HG03565 (cell line): ENCODE measurements around the gene GSTT2B.
"Not testable (repeated sequence)": the region's sequence is repeated elsewhere in the genome, so short reads cannot be mapped to it uniquely, and the experiment has no call there.

Experiments used
- ATAC-seq: cut with Tn5 transposase; IDR thresholded peaks from one replicate; pipeline ENCODE4 v1.9.1; 2021; ENCODE audit warnings: mild to moderate bottlenecking, moderate library complexity; ENCODE audit not compliant: unreplicated experiment

Gene GSTT2B

GRCh38 chr22:23986538-23987178 is 25.7 kb upstream of the GSTT2B start:
- ATAC-seq, result not testable (repeated sequence)

- not testable (repeated sequence) for ATAC-seq
Observed at GRCh38 chr22:23986089-23986488, 25.1 kb upstream of the GSTT2B start.

- no peak for ATAC-seq
Observed at GRCh38 chr22:23984430-23984829, 23.4 kb upstream of the GSTT2B start.

- not testable (repeated sequence) for ATAC-seq
Observed at GRCh38 chr22:23980567-23980966, 19.6 kb upstream of the GSTT2B start.

- not testable (repeated sequence) for ATAC-seq
Observed at GRCh38 chr22:23979557-23980240, 18.7 kb upstream of the GSTT2B start, which contains the start of gene GSTT2. TSS of gene GSTT2 (plus strand) at chr22:23980134.

- not testable (repeated sequence) for ATAC-seq
Observed at GRCh38 chr22:23977304-23977703, 16.3 kb upstream of the GSTT2B start.

GRCh38 chr22:23974836-23975352 is 13.9 kb upstream of the GSTT2B start:
- not testable (repeated sequence) for ATAC-seq

GRCh38 chr22:23974345-23974744 is 13.3 kb upstream of the GSTT2B start, which contains the start of gene DDT:
TSS of gene DDT (minus strand) at chr22:23974441. CDS start at chr22:23974414, 27 bp downstream.
- ATAC-seq, result peak; percentile 83

- not testable (repeated sequence) for ATAC-seq
Observed at GRCh38 chr22:23971927-23972326, 10.9 kb upstream of the GSTT2B start.

- ATAC-seq, result no peak
Observed at GRCh38 chr22:23970816-23971486, 10.0 kb upstream of the GSTT2B start.

GRCh38 chr22:23970201-23970641 is 9.2 kb upstream of the GSTT2B start:
- ATAC-seq, result no peak

GRCh38 chr22:23969071-23969470 is 8.1 kb upstream of the GSTT2B start:
- ATAC-seq, result no peak

GRCh38 chr22:23966568-23966967 is 5.6 kb upstream of the GSTT2B start, which contains the start of gene DDTL:
TSS of gene DDTL (plus strand) at chr22:23966888. CDS start at chr22:23966915, 27 bp downstream.
- ATAC-seq, result peak; percentile 86

GRCh38 chr22:23966094-23966493 is 5.1 kb upstream of the GSTT2B start:
- peak; percentile 15 for ATAC-seq

- ATAC-seq, result not testable (repeated sequence)
Observed at GRCh38 chr22:23956301-23956900, 4.6 kb downstream of the GSTT2B start.

- ATAC-seq, result not testable (repeated sequence)
Observed at GRCh38 chr22:23955886-23956285, 5.1 kb downstream of the GSTT2B start.

GRCh38 chr22:23954991-23955305 is 6.0 kb downstream of the GSTT2B start:
- not testable (repeated sequence) for ATAC-seq

- ATAC-seq, result not testable (repeated sequence)
Observed at GRCh38 chr22:23954193-23954990, 6.6 kb downstream of the GSTT2B start.

- ATAC-seq, result not testable (repeated sequence)
Observed at GRCh38 chr22:23953485-23953884, 7.5 kb downstream of the GSTT2B start.

- ATAC-seq, result not testable (repeated sequence)
Observed at GRCh38 chr22:23952794-23953405, 8.1 kb downstream of the GSTT2B start.
